Fibroblast of lung (primary cell): ENCODE results near the gene KCNQ1OT1. TPM values are rescaled to one million over a fixed set of nuclear protein-coding genes. Genes with fewer than 3 reads are reported as not detected.

Experiments
- DNase-seq, 2 donors: peaks; one replicate each; pipeline versions ENCODE4 v3.0.0 to v3.0.0-alpha.2; 2010; ENCODE audit warnings: low read depth in 2 of 2
- H2AFZ ChIP-seq: 2 replicates; pipeline ENCODE4 v1.5.1; 2012; ENCODE audit warnings: low read length, control low read depth, inconsistent platforms
- H3K27ac ChIP-seq: 2 replicates; pipeline ENCODE4 v1.5.1; 2011; ENCODE audit warnings: low read length, control low read depth; ENCODE audit not compliant: insufficient read depth
- H3K27me3 ChIP-seq: 2 replicates; pipeline ENCODE4 v1.5.1; 2011; ENCODE audit warnings: mild to moderate bottlenecking, low read length; ENCODE audit not compliant: control insufficient read depth, insufficient read depth
- H3K36me3 ChIP-seq: 2 replicates; pipeline ENCODE4 v1.5.1; 2011; ENCODE audit warnings: low read length; ENCODE audit not compliant: control insufficient read depth, insufficient read depth
- H3K4me1 ChIP-seq: 2 replicates; pipeline ENCODE4 v1.5.1; 2011; ENCODE audit warnings: low read length; ENCODE audit not compliant: control insufficient read depth, insufficient read depth; ENCODE audit errors: extremely low read depth
- H3K4me2 ChIP-seq: 2 replicates; pipeline ENCODE4 v1.5.1; 2011; ENCODE audit warnings: low read length, control low read depth; ENCODE audit not compliant: insufficient read depth; ENCODE audit errors: extremely low read depth
- H3K4me3 ChIP-seq, 4 experiments: fragments of 200-600 bp in 1 of 4; sonication (generic) in 1 of 4; replicated peaks in 1 of 4; 2 replicates each; pipeline ENCODE4 v1.5.1; 2011 to 2016; ENCODE audit warnings: low read length in 4 of 4, low read depth in 3 of 4, mild to moderate bottlenecking in 3 of 4, control low read depth in 2 of 4, inconsistent platforms in 1 of 4, mixed read lengths in 1 of 4; ENCODE audit not compliant: insufficient read depth in 1 of 4; ENCODE audit errors: control extremely low read depth in 1 of 4
- H3K79me2 ChIP-seq: 2 replicates; pipeline ENCODE4 v1.5.1; 2012; ENCODE audit warnings: mild to moderate bottlenecking, low read length, inconsistent platforms; ENCODE audit not compliant: control insufficient read depth, insufficient read depth
- H3K9ac ChIP-seq: 2 replicates; pipeline ENCODE4 v1.5.1; 2011; ENCODE audit warnings: mild to moderate bottlenecking, low read length, control low read depth; ENCODE audit not compliant: insufficient read depth
- H3K9me3 ChIP-seq: 2 replicates; pipeline ENCODE4 v1.5.1; 2012; ENCODE audit warnings: low read depth, low read length; ENCODE audit not compliant: control insufficient read depth, insufficient read depth
- H4K20me1 ChIP-seq: 2 replicates; pipeline ENCODE4 v1.5.1; 2011; ENCODE audit warnings: low read length; ENCODE audit not compliant: control insufficient read depth, insufficient read depth; ENCODE audit errors: extremely low read depth
- EZH2 ChIP-seq: IDR thresholded peaks from 2 replicates; pipeline ENCODE4 v1.5.1; 2012; ENCODE audit warnings: low read length, control low read depth, mild to moderate bottlenecking; ENCODE audit errors: missing control alignments
- polyA plus RNA-seq, 2 donors: library from polyadenylated mRNA; depleted of rRNA in 1 of 2; stranded (reverse) in 1 of 2; unstranded in 1 of 2; fragments of >200 nt; gene quantifications; 2 replicates each; pipeline ENCODE4 v1.2.1, GENCODE V29; 2011 to 2012; ENCODE audit warnings: missing spikeins in 1 of 2
- total RNA-seq: library from RNA; depleted of rRNA; stranded (reverse); fragments of >200 nt; gene quantifications from 2 replicates; pipeline ENCODE4 v1.2.1, GENCODE V29; 2014
- TF ChIP-seq, protein P1 (sequence below), 2 donors: IDR thresholded peaks in 1 of 2; conservative IDR thresholded peaks in 1 of 2; 1 replicate in 1 of 2; 2 replicates in 1 of 2; pipeline ENCODE4 v1.5.1; 2011 to 2012; ENCODE audit warnings: low read length in 2 of 2, control low read depth in 1 of 2, inconsistent platforms in 1 of 2, low read depth in 1 of 2, mild to moderate bottlenecking in 1 of 2

KCNQ1OT1 gene
- total and polyA plus RNA-seq, 2 donors (not counting 1 experiment from before 2014, with no cell fraction given), result 0.11 to 1.8 TPM

DNA sequence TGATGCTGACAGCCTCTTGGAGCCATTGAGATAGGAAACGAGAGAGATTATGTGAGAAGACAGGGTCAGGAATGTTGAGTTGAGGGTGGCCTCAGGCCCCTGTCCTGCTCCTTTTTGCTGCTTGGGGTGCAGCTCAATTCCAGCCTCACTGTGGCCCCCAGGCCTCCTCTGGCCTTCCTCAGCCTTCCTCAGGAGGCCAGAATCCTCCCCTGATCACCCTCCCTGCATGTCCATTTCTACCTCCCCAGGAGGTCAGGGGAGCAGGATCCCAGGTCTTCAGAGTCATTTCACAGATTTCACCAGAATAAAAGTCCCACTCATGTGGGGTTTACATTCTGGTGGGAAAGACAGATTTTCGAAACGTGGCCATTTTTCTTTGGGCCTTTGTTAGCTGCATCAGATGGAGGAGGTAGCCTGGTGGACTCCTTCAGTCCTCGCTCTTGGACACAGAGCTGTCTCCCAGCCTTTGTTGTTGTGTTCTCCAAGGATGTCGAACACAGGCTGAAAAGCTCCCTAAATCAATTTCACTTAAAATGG, 2.2 kb upstream of the KCNQ1OT1 start:
- no peaks in the 10 kb centered on the region for H3K9me3 ChIP-seq
- no peak for DNase-seq
- H3K9ac ChIP-seq, result no peak overlapping the region
- H3K79me2 ChIP-seq, result peaks cover 25% of the 10 kb centered on the region
- H3K27ac ChIP-seq, result no peak overlapping the region
- no peaks in the 10 kb centered on the region for H3K36me3 ChIP-seq
- no peak overlapping the region for H2AFZ ChIP-seq
- H3K27me3 ChIP-seq, result no peaks in the 10 kb centered on the region
- H3K4me1 ChIP-seq, result peaks cover 2% of the 10 kb centered on the region
- no peaks in the 10 kb centered on the region for H4K20me1 ChIP-seq
- H3K4me3 ChIP-seq, result no peak overlapping the region
- TF ChIP-seq, protein P1, sequence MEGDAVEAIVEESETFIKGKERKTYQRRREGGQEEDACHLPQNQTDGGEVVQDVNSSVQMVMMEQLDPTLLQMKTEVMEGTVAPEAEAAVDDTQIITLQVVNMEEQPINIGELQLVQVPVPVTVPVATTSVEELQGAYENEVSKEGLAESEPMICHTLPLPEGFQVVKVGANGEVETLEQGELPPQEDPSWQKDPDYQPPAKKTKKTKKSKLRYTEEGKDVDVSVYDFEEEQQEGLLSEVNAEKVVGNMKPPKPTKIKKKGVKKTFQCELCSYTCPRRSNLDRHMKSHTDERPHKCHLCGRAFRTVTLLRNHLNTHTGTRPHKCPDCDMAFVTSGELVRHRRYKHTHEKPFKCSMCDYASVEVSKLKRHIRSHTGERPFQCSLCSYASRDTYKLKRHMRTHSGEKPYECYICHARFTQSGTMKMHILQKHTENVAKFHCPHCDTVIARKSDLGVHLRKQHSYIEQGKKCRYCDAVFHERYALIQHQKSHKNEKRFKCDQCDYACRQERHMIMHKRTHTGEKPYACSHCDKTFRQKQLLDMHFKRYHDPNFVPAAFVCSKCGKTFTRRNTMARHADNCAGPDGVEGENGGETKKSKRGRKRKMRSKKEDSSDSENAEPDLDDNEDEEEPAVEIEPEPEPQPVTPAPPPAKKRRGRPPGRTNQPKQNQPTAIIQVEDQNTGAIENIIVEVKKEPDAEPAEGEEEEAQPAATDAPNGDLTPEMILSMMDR (conservative IDR thresholded peaks at IDR 0.05 in 1 of 2, IDR thresholded peaks at IDR 0.05 in 1 of 2; ENCODE audit: low read depth in 1 of 2, low read length in 2 of 2), result no peak
- no peak for TF ChIP-seq EZH2
- H3K4me2 ChIP-seq, result no peak overlapping the region

DNA sequence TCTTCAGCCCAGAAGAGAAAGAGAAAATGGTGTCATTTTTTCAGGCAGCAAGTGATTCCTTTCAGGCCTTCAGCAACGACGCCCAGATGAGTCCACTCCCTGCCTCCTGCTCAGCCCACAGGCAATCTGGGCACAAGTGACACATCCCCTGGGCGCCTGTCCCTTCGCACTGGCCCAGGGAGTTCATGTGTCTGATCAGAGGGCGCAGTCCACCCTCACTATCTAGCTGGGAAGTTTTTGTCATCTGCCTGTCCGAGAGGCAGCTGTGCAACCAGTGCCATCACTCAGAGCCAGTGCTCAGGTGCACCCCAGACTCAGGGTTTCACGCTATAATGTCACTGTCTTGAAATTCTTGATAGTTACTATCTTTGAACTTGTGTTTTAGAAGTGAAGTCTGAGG, 1.4 kb upstream of the KCNQ1OT1 start:
- no peaks in the 10 kb centered on the region for H3K36me3 ChIP-seq
- H3K9ac ChIP-seq, result no peak overlapping the region
- DNase-seq, result no peak
- no peak overlapping the region for H2AFZ ChIP-seq
- H3K27me3 ChIP-seq, result no peaks in the 10 kb centered on the region
- no peak for TF ChIP-seq EZH2
- TF ChIP-seq, protein P1 (conservative IDR thresholded peaks at IDR 0.05 in 1 of 2, IDR thresholded peaks at IDR 0.05 in 1 of 2; ENCODE audit: low read depth in 1 of 2, low read length in 2 of 2), result no peak
- peaks cover 32% of the 10 kb centered on the region for H3K79me2 ChIP-seq
- no peak overlapping the region for H3K4me2 ChIP-seq
- H3K4me3 ChIP-seq, result no peak overlapping the region
- no peaks in the 10 kb centered on the region for H4K20me1 ChIP-seq
- H3K27ac ChIP-seq, result no peak overlapping the region
- H3K9me3 ChIP-seq, result no peaks in the 10 kb centered on the region
- H3K4me1 ChIP-seq, result peaks cover 2% of the 10 kb centered on the region

DNA sequence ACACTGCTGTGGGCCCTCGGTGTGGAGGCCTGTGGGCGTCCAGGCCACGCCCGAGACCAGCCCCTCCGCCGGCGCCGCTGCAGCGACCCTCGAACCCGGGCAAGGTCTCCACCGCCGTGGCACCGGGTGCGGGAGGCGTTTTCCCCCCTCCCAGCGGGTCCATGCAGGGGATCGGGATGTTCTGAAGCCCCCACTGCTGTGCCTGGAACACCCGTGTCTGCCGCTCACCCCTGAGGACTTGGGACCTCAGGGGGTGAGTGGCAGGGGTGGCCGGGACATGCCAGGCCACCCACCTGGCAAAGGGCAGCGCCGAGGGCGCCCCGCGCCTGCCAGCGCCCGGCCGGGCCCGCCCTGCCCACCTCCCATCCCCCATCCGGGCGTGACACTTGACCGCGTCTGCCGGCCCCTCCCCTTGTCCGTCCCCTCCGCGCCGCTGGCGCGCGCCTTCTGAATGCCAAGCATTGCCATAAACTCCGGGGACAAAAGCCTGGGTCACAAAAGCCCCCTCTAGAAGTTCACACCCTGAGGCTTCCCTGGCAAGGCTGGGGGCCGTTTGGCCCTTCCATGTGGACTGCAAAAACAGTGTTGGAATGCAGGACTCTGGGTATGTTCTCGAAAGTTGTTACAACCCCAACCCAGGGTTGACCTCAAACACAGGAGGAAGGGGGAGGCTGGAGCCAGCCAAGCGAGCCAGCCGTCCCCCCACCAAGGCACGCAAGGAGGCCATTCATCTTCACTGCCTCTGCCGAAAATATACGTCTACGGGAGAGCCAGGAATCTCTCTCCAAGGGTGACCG, 819 bp upstream of the KCNQ1OT1 start:
- Histone ChIP-seq H3K4me3 (peak overlapping the region; percentile 25 to 57 (median 36)), H2AFZ (no peak overlapping the region), H4K20me1 (no peaks in the 10 kb centered on the region), H3K4me2 (peak overlapping the region; percentile 58), H3K79me2 (peaks cover 34% of the 10 kb centered on the region), H3K4me1 (peaks cover 2% of the 10 kb centered on the region), H3K27ac (peak overlapping the region; percentile 67), H3K9me3 (no peaks in the 10 kb centered on the region), H3K36me3 (no peaks in the 10 kb centered on the region), H3K9ac (peak overlapping the region; percentile 58), H3K27me3 (no peaks in the 10 kb centered on the region)
- TF ChIP-seq EZH2, result no peak
- TF ChIP-seq, protein P1 (conservative IDR thresholded peaks at IDR 0.05 in 1 of 2, IDR thresholded peaks at IDR 0.05 in 1 of 2; ENCODE audit: low read depth in 1 of 2, low read length in 2 of 2), result no peak
- peak; percentile 15 to 28 for DNase-seq
